Liver (tissue), 9 donors: ENCODE results near the gene CDKL5. TPM values are rescaled to one million over a fixed set of nuclear protein-coding genes. Genes with fewer than 3 reads are reported as not detected.

ENCODE experiments used
- DNase-seq: peaks from one replicate; pipeline ENCODE4 v3.0.0-alpha.2; 2017; ENCODE audit warnings: low spot score
- H3K27ac ChIP-seq, 2 donors: one replicate each; pipeline ENCODE4 v1.7.0; 2013; ENCODE audit warnings: inconsistent platforms in 2 of 2, low read length in 2 of 2, control low read depth in 1 of 2, low read depth in 1 of 2, mild to moderate bottlenecking in 1 of 2
- H3K27me3 ChIP-seq, 4 donors: one replicate each; pipeline versions ENCODE4 v1.6.1 to v1.7.0; 2013; ENCODE audit warnings: low read length in 3 of 4, inconsistent platforms in 1 of 4, mild to moderate bottlenecking in 1 of 4, moderate library complexity in 1 of 4; ENCODE audit not compliant: control insufficient read depth in 4 of 4, insufficient read depth in 4 of 4
- H3K36me3 ChIP-seq, 4 donors: one replicate each; pipeline versions ENCODE4 v1.6.1 to v1.7.0; 2013; ENCODE audit warnings: low read length in 3 of 4, mild to moderate bottlenecking in 3 of 4, low read depth in 1 of 4, moderate library complexity in 1 of 4; ENCODE audit not compliant: control insufficient read depth in 4 of 4, insufficient read depth in 3 of 4
- H3K4me1 ChIP-seq, 4 donors: one replicate each; pipeline versions ENCODE4 v1.6.1 to v1.7.0; 2013; ENCODE audit warnings: low read length in 3 of 4, mild to moderate bottlenecking in 3 of 4, moderate library complexity in 1 of 4; ENCODE audit not compliant: control insufficient read depth in 4 of 4, insufficient read depth in 4 of 4
- H3K4me3 ChIP-seq, 3 donors: one replicate each; pipeline versions ENCODE4 v1.6.1 to v1.7.0; 2013; ENCODE audit warnings: low read length in 3 of 3, control low read depth in 1 of 3, low read depth in 1 of 3, mild to moderate bottlenecking in 1 of 3
- H3K9ac ChIP-seq, 2 donors: one replicate each; pipeline ENCODE4 v1.7.0; 2013; ENCODE audit warnings: low read length in 2 of 2, mild to moderate bottlenecking in 2 of 2, moderate library complexity in 2 of 2, control low read depth in 1 of 2, low read depth in 1 of 2
- H3K9me3 ChIP-seq, 4 donors: one replicate each; pipeline versions ENCODE4 v1.6.1 to v1.7.0; 2013; ENCODE audit warnings: low read length in 3 of 4; ENCODE audit not compliant: control insufficient read depth in 4 of 4
- EGR1 ChIP-seq, 2 donors: IDR thresholded peaks; 2 replicates each; pipeline ENCODE4 v1.6.1; 2016 to 2018; ENCODE audit warnings: antibody characterized with exemption in 2 of 2, low read depth in 2 of 2
- FOXA1 ChIP-seq: IDR thresholded peaks from 2 replicates; pipeline ENCODE4 v1.6.1; 2016; ENCODE audit warnings: antibody characterized with exemption
- GABPA ChIP-seq, 2 donors: IDR thresholded peaks in 1 of 2; conservative IDR thresholded peaks in 1 of 2; 2 replicates each; pipeline ENCODE4 v1.6.1; 2016; ENCODE audit warnings: antibody characterized with exemption in 2 of 2, mild to moderate bottlenecking in 1 of 2, moderate library complexity in 1 of 2
- HNF4A ChIP-seq, 2 donors: conservative IDR thresholded peaks; 2 replicates each; pipeline ENCODE4 v1.6.1; 2016; ENCODE audit warnings: antibody characterized with exemption in 2 of 2, mild to moderate bottlenecking in 2 of 2
- HNF4G ChIP-seq: IDR thresholded peaks from 2 replicates; pipeline ENCODE4 v1.6.1; 2016; ENCODE audit warnings: antibody characterized with exemption
- JUND ChIP-seq, 2 donors: IDR thresholded peaks; 2 replicates each; pipeline ENCODE4 v1.6.1; 2016; ENCODE audit warnings: antibody characterized with exemption in 2 of 2
- NR2F2 ChIP-seq: IDR thresholded peaks from 2 replicates; pipeline ENCODE4 v1.6.1; 2016; ENCODE audit warnings: antibody characterized with exemption
- RAD21 ChIP-seq, 2 donors: IDR thresholded peaks; 2 replicates each; pipeline ENCODE4 v1.6.1; 2016; ENCODE audit warnings: antibody characterized with exemption in 2 of 2, mild to moderate bottlenecking in 2 of 2
- RXRA ChIP-seq, 2 donors: IDR thresholded peaks; 2 replicates each; pipeline ENCODE4 v1.6.1; 2017 to 2018; ENCODE audit warnings: antibody characterized with exemption in 2 of 2, mild to moderate bottlenecking in 1 of 2
- SP1 ChIP-seq: IDR thresholded peaks from 2 replicates; pipeline ENCODE4 v1.6.1; 2018; ENCODE audit warnings: antibody characterized with exemption, mild to moderate bottlenecking
- TAF1 ChIP-seq: conservative IDR thresholded peaks from 2 replicates; pipeline ENCODE4 v1.6.1; 2016; ENCODE audit warnings: antibody characterized with exemption, mild to moderate bottlenecking
- YY1 ChIP-seq: IDR thresholded peaks from 2 replicates; pipeline ENCODE4 v1.6.1; 2016; ENCODE audit warnings: antibody characterized with exemption, mild to moderate bottlenecking
- ZBTB33 ChIP-seq: IDR thresholded peaks from 2 replicates; pipeline ENCODE4 v1.6.1; 2016; ENCODE audit warnings: antibody characterized with exemption
- WGBS: extraction: QIAGEN DNeasy Blood & Tissue Kit; methylation state at CpG from one replicate; pipeline ENCODE4 v1.1.7; 2013; 5-methylcytosine and 5-hydroxymethylcytosine counted together
- polyA plus RNA-seq, 2 donors: library from polyadenylated mRNA; stranded (reverse) in 1 of 2; unstranded in 1 of 2; fragments of 200-250 nt in 1 of 2; fragments of >200 nt in 1 of 2; fragmentation: Nextera tagmentation in 1 of 2; extraction: Ambion mirVana in 1 of 2; gene quantifications; one replicate each; pipeline versions ENCODE4 v1.2.1 to v1.2.3, GENCODE V29; 2013 to 2015
- total RNA-seq, 2 donors: library from RNA; depleted of rRNA; stranded (reverse); fragments of >200 nt; gene quantifications; one replicate each; pipeline ENCODE4 v1.2.3, GENCODE V29; 2014
- TF ChIP-seq, protein P1 (sequence below): IDR thresholded peaks from 2 replicates; pipeline ENCODE4 v1.6.1; 2016; ENCODE audit warnings: antibody characterized with exemption
- TF ChIP-seq, protein P2 (sequence below): IDR thresholded peaks from 2 replicates; pipeline ENCODE4 v1.6.1; 2016; ENCODE audit warnings: antibody characterized with exemption
- TF ChIP-seq, protein P3 (sequence below): IDR thresholded peaks from 2 replicates; pipeline ENCODE4 v1.6.1; 2016; ENCODE audit warnings: antibody characterized with exemption, mild to moderate bottlenecking
- donor health status: healthy.
- donor health status: healthy.
- donor health status: healthy.
- donor health status: healthy.
- donor health status: healthy.

Gene CDKL5
- total and polyA plus RNA-seq, 4 donors, result 0.59 to 3.3 (median 2.0) TPM

DNA sequence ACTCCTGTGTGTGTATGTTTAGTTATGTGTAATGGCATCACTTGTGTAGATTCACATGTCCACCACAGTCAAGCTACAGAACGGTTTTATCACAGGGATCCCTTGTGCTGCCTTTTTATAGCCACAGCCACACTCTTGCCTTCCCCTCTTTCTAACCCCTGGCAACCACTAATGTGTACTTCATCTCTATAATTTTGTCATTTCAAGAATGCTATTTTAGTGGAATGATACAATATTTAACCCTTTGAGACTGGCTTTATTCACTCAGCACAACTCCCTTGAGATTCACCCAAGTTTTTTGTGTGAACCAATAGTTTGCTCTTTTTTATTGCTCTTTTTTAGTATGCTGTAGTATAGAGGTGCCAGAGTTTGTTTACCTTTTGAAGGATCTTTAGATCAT lies 112.1 kb downstream of the CDKL5 start:
- Histone ChIP-seq H3K9ac (no peak overlapping the region), H3K4me3 (no peak overlapping the region), H3K27ac (no peak overlapping the region), H3K27me3 (no peaks in the 10 kb centered on the region), H3K36me3 (no peaks in the 10 kb centered on the region), H3K9me3 (no peaks in the 10 kb centered on the region), H3K4me1 (no peaks in the 10 kb centered on the region)
- no peak for TF ChIP-seq ZBTB33
- no peak for TF ChIP-seq YY1
- TF ChIP-seq, protein P1, sequence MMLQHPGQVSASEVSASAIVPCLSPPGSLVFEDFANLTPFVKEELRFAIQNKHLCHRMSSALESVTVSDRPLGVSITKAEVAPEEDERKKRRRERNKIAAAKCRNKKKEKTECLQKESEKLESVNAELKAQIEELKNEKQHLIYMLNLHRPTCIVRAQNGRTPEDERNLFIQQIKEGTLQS, result no peak
- TF ChIP-seq GABPA (IDR thresholded peaks at IDR 0.05 in 1 of 2, conservative IDR thresholded peaks at IDR 0.05 in 1 of 2), result no peak
- no peak for TF ChIP-seq EGR1 (IDR thresholded peaks at IDR 0.05; ENCODE audit: low read depth in 2 of 2)
- no peak for TF ChIP-seq RAD21 (IDR thresholded peaks at IDR 0.05)
- no peak for TF ChIP-seq SP1
- TF ChIP-seq, protein P2, sequence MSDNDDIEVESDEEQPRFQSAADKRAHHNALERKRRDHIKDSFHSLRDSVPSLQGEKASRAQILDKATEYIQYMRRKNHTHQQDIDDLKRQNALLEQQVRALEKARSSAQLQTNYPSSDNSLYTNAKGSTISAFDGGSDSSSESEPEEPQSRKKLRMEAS, result no peak
- TF ChIP-seq, protein P3, sequence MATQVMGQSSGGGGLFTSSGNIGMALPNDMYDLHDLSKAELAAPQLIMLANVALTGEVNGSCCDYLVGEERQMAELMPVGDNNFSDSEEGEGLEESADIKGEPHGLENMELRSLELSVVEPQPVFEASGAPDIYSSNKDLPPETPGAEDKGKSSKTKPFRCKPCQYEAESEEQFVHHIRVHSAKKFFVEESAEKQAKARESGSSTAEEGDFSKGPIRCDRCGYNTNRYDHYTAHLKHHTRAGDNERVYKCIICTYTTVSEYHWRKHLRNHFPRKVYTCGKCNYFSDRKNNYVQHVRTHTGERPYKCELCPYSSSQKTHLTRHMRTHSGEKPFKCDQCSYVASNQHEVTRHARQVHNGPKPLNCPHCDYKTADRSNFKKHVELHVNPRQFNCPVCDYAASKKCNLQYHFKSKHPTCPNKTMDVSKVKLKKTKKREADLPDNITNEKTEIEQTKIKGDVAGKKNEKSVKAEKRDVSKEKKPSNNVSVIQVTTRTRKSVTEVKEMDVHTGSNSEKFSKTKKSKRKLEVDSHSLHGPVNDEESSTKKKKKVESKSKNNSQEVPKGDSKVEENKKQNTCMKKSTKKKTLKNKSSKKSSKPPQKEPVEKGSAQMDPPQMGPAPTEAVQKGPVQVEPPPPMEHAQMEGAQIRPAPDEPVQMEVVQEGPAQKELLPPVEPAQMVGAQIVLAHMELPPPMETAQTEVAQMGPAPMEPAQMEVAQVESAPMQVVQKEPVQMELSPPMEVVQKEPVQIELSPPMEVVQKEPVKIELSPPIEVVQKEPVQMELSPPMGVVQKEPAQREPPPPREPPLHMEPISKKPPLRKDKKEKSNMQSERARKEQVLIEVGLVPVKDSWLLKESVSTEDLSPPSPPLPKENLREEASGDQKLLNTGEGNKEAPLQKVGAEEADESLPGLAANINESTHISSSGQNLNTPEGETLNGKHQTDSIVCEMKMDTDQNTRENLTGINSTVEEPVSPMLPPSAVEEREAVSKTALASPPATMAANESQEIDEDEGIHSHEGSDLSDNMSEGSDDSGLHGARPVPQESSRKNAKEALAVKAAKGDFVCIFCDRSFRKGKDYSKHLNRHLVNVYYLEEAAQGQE, result no peak
- TF ChIP-seq NR2F2, result no peak
- TF ChIP-seq HNF4A (conservative IDR thresholded peaks at IDR 0.05), result no peak
- no peak for DNase-seq
- 82% methylated on average over 1 of the region's 1 CpG for WGBS

- no peaks in the 10 kb centered on the region for H3K36me3 ChIP-seq
- 94% methylated on average over 3 of the region's 3 CpGs for whole genome bisulfite sequencing
These were observed 116.7 kb downstream of the CDKL5 start for GRCh38 chrX:18542131-18542530.

More at GRCh38 chrX:18542131-18542530, 116.7 kb downstream of the CDKL5 start:
- TF ChIP-seq, protein P3, result no peak
- TF ChIP-seq JUND (IDR thresholded peaks at IDR 0.05) (no peak), EGR1 (IDR thresholded peaks at IDR 0.05; ENCODE audit: low read depth in 2 of 2) (no peak), SP1 (no peak), RXRA (IDR thresholded peaks at IDR 0.05) (no peak), NR2F2 (no peak), HNF4G (no peak), HNF4A (conservative IDR thresholded peaks at IDR 0.05) (no peak), GABPA (IDR thresholded peaks at IDR 0.05 in 1 of 2, conservative IDR thresholded peaks at IDR 0.05 in 1 of 2) (no peak), YY1 (no peak), RAD21 (IDR thresholded peaks at IDR 0.05) (no peak), TAF1 (no peak), FOXA1 (no peak)
- TF ChIP-seq, protein P2, result no peak
- Histone ChIP-seq H3K9me3 (no peaks in the 10 kb centered on the region), H3K27me3 (no peaks in the 10 kb centered on the region), H3K27ac (no peak overlapping the region), H3K9ac (no peak overlapping the region), H3K4me3 (no peak overlapping the region), H3K4me1 (no peaks in the 10 kb centered on the region)
- DNase-seq, result no peak
